ENCODE data around the gene ETNK2.

Gene ETNK2, protein sequence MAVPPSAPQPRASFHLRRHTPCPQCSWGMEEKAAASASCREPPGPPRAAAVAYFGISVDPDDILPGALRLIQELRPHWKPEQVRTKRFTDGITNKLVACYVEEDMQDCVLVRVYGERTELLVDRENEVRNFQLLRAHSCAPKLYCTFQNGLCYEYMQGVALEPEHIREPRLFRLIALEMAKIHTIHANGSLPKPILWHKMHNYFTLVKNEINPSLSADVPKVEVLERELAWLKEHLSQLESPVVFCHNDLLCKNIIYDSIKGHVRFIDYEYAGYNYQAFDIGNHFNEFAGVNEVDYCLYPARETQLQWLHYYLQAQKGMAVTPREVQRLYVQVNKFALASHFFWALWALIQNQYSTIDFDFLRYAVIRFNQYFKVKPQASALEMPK

GRCh38 chr1:204151552-204152309, at the start of gene ETNK2:
TSS of gene ETNK2 (minus strand) at chr1:204152044. CDS start at chr1:204151852, 192 bp downstream.
- peak in 1 of 2 experiments; percentile 17 for DNase-seq (ENCODE audit: low read depth in 2 of 2)

GRCh38 chr1:204201348-204202040, 49.6 kb upstream of the ETNK2 start:
- DNase-seq (ENCODE audit: low read depth in 2 of 2): no peak

DNA sequence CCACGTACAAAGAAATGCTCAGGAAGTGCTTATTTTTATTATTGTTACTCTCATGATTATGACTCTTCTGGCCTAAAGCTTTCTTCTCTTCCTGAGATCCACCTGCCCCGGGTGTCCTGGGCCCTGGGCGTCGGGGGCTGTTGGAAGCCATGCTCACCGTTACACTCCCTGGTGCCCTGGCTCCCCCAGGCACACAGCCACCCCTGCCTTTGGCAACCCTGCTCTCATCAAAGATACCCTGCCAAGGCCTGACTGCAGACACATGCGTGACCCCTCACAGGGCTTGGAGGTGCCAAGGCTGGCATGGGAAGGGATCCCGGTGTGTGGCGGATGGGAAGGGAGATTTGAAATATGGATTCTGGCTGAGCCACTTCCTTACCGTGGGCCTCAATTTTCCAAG, 47.7 kb upstream of the ETNK2 start:
- no peak for DNase-seq (ENCODE audit: low read depth in 2 of 2)

- DNase-seq (ENCODE audit: low read depth in 2 of 2): no peak
Observed at GRCh38 chr1:204198348-204199340, 46.8 kb upstream of the ETNK2 start.

DNA sequence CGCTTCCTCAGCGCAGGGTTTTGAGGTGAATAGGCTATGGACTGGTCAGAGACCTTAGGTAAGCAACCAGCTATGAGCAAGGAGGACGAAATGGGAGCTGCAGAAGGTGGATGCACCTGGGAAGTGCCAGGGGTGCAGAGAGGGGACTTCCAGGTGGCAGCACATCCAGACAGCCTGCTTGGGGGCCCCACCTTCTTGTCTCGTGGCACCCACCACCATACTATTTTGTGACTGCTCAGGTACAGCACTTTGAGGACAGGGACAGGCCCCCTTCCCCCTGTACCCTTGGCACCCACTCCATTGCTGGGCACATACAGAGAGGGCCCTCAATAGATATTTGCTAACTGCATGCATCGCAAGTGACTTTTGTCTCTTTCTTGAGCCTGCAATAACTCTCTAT, 45.2 kb upstream of the ETNK2 start:
- DNase-seq (ENCODE audit: low read depth in 2 of 2): no peak

- DNase-seq (ENCODE audit: low read depth in 2 of 2): no peak
Observed at GRCh38 chr1:204196068-204196795, 44.4 kb upstream of the ETNK2 start, which contains the start of gene KISS1. TSS of gene KISS1 (minus strand) at chr1:204196491. CDS start at chr1:204192876, 3,615 bp downstream.

DNA sequence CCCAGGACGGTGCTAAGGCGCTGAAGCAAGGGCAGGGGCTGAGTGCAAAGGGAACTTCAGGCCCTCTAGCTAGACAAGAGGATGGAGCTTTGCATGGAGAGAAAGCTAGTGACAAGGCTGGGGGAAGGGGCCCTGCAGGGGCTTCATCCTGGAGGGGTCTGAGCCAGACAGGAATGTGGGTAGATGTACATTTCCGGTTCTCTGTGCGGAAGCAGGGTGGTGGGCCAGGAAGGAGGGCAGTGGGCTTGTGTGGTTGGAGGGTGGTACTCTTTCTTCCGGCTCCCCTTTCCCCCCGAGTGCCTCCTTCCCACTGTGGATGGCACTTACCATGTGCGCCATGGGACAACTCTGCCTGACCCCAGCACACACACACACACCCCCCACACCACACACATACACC, 42.9 kb upstream of the ETNK2 start:
- no peak for DNase-seq (ENCODE audit: low read depth in 2 of 2)

DNA sequence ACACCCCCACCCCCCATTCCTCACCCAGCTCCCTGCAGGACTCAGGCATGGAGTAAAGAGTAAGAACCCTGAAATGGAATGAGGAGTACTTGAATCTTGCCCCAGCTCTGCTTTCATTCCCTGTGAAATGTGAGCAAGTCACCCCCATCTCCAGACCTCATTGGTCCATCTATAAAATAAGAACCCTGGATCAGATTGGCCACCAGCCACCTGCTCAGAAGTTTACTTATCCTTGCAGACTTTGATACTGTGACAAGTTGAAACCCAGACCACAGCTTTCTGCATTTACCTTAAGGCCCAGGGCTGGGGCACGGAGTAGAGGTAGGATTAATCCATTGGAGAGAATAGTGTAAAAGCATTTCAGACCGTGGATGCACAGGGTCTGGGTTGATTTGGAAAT, 42.2 kb upstream of the ETNK2 start:
- no peak for DNase-seq (ENCODE audit: low read depth in 2 of 2)

GRCh38 chr1:204192589-204193352, 40.9 kb upstream of the ETNK2 start:
- DNase-seq (ENCODE audit: low read depth in 2 of 2): no peak

DNA sequence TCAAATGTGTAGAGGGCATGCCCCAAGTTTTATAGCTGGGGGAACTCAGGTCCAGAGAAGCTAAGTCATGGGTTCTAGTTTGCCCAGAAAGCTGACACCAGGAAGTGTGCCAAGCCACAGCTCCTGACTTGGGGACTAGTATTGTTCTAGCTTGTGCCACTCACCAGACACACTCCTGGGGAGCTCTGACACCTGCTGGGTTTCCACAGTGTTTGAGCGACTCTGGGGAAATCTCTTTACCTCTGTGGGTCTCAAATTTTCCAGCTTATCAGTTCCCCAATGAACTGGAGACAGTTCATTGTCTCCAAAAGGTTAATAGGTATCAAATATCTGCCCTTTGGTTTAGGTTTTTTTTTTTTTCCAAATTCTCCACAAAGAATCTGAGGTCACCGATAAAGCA, 40.2 kb upstream of the ETNK2 start:
- DNase-seq (ENCODE audit: low read depth in 2 of 2): no peak

GRCh38 chr1:204191456-204191855, 39.6 kb upstream of the ETNK2 start:
- no peak for DNase-seq (ENCODE audit: low read depth in 2 of 2)

GRCh38 chr1:204190212-204191211, 38.7 kb upstream of the ETNK2 start:
- DNase-seq (ENCODE audit: low read depth in 2 of 2): no peak

GRCh38 chr1:204188959-204189639, 37.3 kb upstream of the ETNK2 start:
- DNase-seq (ENCODE audit: low read depth in 2 of 2): no peak

GRCh38 chr1:204186597-204186996, 34.8 kb upstream of the ETNK2 start:
- DNase-seq (ENCODE audit: low read depth in 2 of 2): no peak

- no peak for DNase-seq (ENCODE audit: low read depth in 2 of 2)
Observed at GRCh38 chr1:204181116-204181515, 29.3 kb upstream of the ETNK2 start.

- no peak for DNase-seq (ENCODE audit: low read depth in 2 of 2)
Observed at GRCh38 chr1:204180133-204180532, 28.3 kb upstream of the ETNK2 start.

DNA sequence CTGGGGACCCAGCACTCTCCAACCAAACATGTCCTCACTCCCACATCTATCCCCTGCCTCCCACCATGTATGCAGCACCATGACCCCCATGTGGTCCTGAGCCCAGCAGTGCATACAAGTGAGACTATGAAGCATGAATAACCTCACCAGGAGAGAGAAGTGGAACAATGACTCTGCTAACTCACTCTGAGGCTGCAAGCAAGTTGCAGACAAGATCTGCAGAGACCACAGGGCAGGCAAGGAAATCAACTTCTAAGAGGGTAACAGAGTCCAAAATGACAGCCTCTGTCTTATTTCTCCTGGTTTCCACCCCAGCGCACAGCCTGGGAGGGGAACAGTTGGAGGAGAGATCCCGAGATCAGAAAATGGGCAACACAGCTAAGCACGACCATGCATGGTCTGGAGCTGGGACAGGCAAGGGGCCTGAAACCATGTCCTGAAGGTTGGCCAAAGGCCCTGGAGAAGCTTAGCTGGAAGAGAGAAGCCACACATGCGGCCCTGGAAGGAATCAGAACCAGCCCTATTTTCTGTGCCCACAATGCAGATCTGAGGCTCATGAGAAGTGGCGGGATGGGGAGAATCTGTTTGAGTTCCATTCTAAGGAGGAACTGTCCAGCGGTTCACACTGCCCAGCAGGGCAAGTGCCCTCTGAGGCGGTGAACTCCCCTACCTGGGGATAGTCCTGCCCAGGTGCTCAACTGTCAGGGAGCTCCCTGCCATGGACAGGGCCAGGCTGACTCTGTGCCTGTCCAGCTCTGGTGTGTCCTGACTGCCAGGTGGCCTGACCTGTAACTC, 26.8 kb upstream of the ETNK2 start:
- no peak for DNase-seq (ENCODE audit: low read depth in 2 of 2)

All from fibroblast of skin of left biceps (primary cell).